ENCODE measurements around the gene POLE3.
"Not testable (repeated sequence)": the region's sequence is repeated elsewhere in the genome, so short reads cannot be mapped to it uniquely, and the experiment has no call there.

Gene POLE3

DNA sequence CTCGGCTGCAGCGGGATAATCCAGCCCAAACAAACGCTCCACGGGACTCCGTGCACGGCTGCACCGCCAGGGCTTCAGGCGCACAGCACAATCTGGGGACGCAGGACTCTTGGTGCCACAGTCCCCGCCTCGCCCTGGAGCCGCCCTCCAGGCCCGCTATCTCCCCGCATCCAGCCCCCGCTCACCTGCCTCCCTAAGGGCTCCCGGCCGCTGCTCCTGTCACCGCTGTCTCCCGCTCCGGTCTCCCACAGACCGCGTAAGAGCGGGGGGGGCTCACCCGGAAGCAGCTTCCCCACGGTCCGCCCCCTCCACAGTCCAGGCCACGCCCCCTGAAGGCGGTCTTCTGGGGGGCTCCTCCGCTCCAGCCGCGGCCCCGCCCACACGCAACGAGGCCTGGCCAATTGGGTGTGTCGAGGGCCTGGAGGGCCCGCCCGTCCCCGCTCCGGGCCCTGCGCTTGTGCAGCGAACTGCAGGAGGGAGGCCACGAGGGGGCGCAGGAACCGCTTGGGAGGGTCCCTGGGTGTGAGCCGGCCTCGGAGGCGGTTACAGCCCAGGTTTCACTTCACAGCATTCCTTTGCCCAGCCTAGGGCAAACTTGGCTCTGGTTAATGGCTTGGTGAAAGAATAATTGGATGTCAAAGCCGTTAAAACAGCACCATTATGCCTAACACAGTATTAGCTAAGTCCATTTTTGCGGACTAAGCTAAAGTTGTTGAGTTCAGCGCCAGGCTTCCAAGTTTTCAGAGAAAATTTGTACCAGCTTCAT is 9.3 kb downstream of the POLE3 start, which contains the start of gene ALAD:
TSS of gene ALAD (minus strand) at position 258 of the 766 bp plus-strand sequence. CDS start 7,725 bp downstream, outside the sequence.
- peak; percentile 97 to 98 for DNase-seq

- no peak for DNase-seq
Observed at GRCh38 chr9:113399646-113400200, 10.8 kb downstream of the POLE3 start.

DNA sequence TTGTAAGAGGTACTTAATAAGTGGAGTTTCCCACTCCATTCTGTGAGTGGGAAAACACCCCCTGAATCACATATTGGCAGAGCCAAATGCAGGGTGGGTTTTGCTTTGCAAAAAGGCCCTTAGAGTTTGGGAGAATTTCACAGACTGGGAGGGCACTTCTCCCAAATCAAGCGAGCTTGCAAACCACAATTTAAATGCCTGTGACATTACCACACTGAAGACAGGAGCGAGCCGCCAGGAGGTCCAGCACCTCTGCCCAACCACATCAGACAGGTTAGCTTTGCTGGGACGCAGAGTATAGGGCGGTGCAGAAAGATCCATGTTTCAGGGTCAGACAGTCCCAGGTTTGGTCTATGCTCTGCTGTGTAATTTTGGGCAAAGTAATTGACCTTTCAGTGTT is 11.7 kb downstream of the POLE3 start:
- no peak for DNase-seq

GRCh38 chr9:113397203-113397631 is 13.3 kb downstream of the POLE3 start:
- no peak for DNase-seq

DNA sequence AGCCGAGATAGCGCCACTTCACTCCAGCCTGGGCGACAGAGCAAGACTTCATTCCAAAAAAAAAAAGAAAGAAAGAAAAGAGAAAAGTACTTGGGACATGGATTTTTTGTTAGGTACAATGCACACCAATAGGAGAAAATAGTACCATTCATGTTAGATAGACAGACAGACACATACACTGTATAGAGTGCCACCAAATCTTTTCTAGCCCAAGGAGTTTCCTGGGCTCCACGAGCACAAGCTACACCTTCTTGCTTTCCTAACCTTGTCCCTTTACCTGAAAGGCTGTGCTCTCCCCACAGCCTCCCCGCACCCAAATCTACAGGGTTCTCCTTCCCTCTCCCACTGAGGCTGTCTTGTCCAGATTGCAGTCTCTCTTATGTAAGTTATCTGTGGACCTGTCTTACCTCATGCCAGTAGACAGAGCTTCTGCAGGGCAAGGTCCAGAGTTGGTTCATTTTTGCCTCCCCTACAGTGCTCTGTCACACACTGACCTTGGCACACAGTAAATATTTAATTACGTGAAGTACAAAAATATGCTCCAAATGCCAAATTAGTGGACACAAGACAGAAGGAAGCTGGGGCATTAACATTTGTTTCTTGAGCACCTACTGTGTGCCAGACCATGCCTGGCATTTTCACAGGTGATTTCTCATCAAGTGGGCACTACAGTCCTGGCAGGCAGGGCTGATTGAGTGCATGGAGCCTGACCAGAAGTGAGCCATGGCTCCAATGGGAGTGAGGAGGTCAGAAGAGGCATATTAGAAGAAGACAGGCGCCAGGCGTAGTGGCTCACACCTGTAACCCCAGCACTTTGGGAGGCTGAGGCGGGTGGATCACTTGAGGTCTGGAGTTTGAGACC is 15.2 kb downstream of the POLE3 start:
- DNase-seq: no peak

DNA sequence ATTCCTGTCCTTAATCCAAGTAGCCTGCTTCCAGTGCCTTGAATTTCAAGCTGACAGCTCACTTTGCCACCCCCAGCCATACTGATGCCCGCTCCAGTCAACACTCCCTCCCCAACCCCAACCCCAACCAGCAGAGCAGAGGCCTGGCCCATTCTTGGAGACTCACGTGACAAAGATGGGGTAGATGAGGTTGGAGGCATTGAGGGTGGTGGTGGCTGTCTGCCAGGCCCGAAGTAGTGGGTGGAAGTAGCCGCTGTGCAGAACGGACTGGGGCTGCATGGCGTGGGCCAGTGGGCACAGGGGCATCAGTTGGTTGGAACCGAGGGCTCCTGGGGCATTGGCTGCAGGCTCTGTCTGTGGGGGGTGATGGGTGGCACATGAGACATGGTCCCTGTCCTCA is 17.2 kb downstream of the POLE3 start:
- DNase-seq: no peak

DNA sequence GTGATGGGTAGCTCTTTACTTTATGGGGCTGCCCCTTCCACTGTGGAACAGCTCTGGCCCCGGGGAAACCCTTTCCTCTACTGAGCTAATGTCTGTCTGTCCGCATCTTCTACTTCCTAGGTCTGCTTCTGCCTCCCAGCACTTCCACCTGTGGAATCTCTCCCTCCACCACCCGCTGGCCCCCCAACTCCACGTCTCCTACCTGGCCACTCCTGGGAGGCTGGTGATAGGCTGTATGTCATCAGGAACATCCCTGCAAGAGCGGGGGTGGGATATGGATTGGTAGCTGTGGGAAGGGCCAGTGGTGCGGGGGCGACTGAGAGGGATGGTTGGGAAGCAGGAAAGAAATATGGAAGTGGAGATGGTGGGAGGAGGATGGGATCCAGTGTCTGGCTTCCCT is 18.6 kb downstream of the POLE3 start:
- DNase-seq: no peak

DNA sequence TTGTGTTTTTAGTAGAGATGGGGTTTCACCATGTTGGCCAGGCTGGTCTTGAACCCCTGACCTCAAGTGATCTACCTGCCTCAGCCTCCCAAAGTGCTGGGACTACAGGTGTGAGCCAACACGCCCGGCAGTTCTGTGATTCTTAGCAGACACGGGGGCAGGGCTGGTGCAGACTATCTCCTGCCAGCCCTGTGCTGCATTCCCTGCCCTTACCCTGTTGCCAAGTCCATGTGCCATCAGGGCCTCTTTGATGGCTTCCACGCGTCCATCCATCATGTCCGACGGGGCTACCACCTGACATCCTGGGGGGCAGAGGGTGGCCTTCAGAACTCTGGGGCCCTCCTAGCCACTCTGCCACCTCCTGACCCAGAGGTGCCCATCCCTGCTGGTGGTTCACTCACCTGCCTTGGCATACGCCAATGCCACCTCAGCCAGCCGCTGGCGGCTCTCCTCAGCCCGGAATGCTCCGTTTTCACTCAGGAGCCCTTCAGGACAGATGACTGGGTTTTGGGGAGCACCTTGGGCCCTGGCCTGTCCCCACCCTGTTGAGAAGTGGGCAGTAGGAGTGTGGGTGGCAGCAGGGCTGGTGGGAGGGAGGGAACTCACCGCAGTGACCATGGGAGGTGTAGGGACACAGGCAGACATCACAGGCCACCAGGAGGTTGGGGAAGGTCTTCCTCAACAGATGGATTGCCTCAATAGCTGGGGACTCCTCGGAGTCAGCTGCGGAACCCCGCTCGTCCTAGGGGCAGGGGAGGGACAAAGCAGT is 20.1 kb downstream of the POLE3 start:
- no peak for DNase-seq

DNA sequence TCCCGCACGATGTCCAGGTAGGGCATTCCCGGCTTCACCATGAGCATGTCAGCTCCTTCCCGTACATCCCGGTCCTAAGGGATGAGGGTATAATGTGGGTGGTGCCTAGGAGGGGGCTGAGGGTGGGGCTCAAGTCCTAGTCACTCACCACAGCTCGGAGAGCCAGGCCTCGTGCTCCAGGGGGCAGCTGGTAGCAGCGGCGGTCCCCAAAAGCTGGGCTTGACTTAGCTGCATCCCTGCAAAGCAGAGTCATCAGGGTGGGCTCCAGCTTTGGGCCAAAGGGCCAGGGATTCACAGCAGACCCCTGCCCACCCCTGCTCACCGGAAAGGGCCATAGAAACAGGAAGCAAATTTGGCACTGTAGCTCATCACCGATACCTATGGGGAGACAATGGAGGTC is 21.0 kb downstream of the POLE3 start:
- no peak for DNase-seq

DNA sequence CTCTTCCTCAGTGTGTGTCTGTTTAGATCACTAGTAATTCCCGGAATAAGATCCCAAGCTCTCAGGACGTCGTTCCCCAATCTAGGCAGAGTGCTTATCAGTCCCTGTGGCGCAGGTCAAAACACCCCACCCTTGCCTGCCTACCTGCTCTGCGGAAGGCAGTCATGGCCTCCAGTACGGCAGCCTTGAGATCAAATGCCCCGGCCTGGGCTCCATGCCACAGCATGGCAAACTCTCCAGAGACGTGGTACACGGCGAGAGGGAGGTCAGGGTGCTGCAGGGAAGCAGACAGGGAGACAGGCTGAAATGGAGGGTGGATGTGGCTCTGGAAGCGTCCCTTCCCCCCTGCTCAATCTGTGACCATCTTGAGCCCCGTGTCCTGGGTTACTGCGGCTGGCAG is 21.6 kb downstream of the POLE3 start:
- DNase-seq: no peak

- no peak for DNase-seq
Observed at GRCh38 chr9:113387560-113388230, 22.8 kb downstream of the POLE3 start.

DNA sequence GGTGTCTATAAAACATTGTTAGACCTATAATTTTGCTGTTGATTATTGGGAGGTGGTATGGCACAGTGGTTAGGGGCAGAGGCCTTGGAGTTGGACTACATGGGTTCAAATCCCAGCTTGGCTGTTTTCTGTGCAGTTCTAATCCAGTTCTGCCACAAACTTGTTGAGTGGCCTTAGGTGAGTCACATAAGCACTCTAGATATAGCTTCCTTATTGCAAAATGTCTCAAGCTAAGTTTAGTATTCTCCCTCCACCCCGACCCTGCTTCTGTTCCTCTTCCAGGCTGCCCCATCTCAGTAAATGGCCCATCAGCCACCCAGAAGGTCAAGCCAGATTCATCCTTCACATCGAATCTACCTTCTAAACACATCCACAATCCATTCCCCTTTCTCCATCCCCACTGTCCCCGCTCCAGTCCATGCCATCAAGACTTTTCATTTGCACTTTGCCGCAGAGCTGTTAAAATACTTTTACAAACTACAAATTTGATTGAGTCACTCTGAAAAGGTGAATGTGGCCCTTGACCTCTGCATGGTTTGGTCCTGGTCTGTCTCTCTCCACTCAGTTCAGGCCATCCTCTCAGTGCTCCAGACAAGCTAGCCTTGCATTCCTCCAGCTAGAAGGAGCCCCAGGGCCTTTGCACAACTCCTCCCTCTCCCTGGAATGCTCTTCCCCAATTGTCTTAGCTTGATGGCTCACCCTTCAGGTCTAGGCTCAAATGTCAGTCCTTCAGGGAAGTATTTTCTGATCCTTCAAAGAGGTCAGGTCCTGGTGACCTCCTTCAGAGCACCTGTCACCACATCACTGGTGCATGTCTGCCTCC is 23.7 kb downstream of the POLE3 start:
- DNase-seq: no peak

- DNase-seq: no peak
Observed at GRCh38 chr9:113381909-113382411, 28.5 kb downstream of the POLE3 start.

GRCh38 chr9:113381441-113381840 is 29.0 kb downstream of the POLE3 start:
- DNase-seq: not testable (repeated sequence)

DNA sequence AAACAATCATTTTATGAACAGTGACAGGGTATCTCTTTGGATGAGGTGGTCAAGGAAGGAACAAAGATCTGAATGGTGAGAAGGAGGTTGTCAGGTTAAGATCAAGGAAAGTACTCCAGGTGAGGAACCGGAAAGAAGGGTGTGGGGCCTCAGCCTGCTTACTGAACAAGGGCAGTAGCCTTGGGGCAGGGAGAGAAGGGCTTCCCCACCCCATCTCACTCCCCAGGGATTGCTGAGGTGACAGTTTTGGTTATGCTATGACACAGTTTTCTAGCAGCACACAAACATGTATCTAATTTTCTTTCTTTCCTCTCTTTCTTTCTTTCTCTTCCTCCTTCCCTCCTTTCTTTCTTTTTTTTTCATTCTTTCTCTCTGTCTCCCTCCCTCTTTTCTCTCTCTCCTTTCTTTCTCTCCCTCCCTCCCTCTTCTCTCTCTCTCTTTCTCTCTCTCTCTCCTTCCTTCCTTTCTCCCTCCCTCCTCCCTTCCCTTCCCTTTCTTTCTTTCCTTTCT is 29.6 kb downstream of the POLE3 start:
- DNase-seq: no peak

GRCh38 chr9:113379829-113380210 is 30.7 kb downstream of the POLE3 start:
- DNase-seq: not testable (repeated sequence)

GRCh38 chr9:113379094-113379828 is 31.2 kb downstream of the POLE3 start:
- not testable (repeated sequence) for DNase-seq

GRCh38 chr9:113376634-113377567 is 33.6 kb downstream of the POLE3 start, which contains the start of gene HDHD3:
Gene HDHD3 (minus strand): TSS chr9:113376986. CDS start chr9:113374354, 2,632 bp downstream.
- DNase-seq: peak; percentile 53 to 82
